ENCODE measurements around the gene TMEM212.

DNA sequence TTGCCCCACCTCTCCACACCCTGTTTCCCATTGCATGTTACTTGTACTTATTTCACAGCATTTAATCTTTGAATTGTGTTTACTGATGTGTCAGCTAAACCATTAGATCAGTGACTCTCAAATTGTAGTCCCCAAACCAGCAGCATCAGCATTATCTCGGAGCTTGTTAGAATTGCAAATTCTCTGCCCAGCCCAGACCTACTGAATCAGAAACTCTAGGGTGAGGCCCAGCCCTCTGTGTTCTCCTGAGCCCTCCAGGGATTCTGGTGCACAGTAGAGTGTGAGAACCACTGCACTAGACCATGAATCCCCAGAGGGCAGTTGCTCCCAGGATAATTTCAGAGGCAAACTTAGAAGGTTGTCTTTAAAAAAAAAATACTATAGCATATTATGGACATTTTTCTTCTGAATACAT, 45.9 kb upstream of the TMEM212 start:
- TF ChIP-seq, protein P1, sequence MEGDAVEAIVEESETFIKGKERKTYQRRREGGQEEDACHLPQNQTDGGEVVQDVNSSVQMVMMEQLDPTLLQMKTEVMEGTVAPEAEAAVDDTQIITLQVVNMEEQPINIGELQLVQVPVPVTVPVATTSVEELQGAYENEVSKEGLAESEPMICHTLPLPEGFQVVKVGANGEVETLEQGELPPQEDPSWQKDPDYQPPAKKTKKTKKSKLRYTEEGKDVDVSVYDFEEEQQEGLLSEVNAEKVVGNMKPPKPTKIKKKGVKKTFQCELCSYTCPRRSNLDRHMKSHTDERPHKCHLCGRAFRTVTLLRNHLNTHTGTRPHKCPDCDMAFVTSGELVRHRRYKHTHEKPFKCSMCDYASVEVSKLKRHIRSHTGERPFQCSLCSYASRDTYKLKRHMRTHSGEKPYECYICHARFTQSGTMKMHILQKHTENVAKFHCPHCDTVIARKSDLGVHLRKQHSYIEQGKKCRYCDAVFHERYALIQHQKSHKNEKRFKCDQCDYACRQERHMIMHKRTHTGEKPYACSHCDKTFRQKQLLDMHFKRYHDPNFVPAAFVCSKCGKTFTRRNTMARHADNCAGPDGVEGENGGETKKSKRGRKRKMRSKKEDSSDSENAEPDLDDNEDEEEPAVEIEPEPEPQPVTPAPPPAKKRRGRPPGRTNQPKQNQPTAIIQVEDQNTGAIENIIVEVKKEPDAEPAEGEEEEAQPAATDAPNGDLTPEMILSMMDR (IDR thresholded peaks at IDR 0.05; ENCODE audit: poor library complexity): no peak
- TF ChIP-seq EZH2phosphoT487 (IDR thresholded peaks at IDR 0.05; ENCODE audit: low read depth, severe bottlenecking, unreplicated experiment): no peak
- no peak for TF ChIP-seq EZH2 (IDR thresholded peaks at IDR 0.05; ENCODE audit: borderline replicate concordance)
